Stimulated activated CD8-positive, alpha-beta memory T cell treated with anti-CD3 and anti-CD28 coated beads, Interleukin-7, amount 100 ng/mL, for 24 hours (primary cell): ENCODE results near the gene CFAP92.
"Not testable (repeated sequence)": the region's sequence is repeated elsewhere in the genome, so short reads cannot be mapped to it uniquely, and the experiment has no call there.

ENCODE experiments used
- DNase-seq: peaks from one replicate; pipeline ENCODE4 v3.0.0-alpha.2; 2020; ENCODE audit warnings: low read depth

The CFAP92 gene

DNA sequence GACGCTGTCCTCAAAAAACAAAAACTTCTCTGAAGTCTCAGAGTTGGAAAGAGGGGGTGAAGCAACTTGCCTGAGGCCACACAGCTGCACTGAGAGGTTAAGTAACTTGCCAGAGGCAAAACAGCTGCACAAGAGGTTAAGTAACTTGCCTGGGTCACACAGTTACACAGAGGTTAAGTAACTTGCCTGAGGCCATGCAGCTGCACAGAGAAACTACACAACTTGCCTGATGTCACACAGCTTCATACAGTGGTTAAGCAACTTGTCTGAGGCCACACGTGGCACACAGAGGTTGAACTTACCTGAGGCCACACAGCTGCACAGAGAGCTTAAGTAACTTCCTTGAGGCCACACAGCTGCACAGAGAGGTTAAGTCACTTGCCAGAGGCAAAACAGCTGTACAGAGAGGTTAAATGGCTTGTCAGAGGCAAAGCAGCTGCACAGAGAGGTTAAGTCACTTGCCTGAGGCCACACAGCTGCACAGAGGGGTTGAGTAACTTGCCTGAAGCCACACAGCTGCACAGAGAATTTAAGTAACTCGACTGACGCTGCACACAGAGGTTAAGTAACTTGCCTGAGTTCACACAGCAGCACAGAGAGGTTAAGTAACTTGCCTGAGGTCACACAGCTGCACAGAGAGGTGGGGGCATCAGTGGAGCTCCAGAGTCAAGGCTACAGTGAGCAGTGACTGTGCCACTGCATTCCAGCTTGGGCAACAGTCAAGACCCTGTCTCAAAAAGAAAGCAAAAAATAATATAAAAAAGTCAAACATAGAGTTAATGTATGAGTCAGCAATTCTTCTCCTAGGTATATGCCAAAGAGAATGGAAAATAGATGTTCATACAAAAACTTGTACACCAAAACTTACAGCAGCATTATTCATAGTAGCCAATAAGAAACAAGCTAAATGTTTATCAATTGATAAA is 126.4 kb downstream of the CFAP92 start:
- no peak for DNase-seq

DNA sequence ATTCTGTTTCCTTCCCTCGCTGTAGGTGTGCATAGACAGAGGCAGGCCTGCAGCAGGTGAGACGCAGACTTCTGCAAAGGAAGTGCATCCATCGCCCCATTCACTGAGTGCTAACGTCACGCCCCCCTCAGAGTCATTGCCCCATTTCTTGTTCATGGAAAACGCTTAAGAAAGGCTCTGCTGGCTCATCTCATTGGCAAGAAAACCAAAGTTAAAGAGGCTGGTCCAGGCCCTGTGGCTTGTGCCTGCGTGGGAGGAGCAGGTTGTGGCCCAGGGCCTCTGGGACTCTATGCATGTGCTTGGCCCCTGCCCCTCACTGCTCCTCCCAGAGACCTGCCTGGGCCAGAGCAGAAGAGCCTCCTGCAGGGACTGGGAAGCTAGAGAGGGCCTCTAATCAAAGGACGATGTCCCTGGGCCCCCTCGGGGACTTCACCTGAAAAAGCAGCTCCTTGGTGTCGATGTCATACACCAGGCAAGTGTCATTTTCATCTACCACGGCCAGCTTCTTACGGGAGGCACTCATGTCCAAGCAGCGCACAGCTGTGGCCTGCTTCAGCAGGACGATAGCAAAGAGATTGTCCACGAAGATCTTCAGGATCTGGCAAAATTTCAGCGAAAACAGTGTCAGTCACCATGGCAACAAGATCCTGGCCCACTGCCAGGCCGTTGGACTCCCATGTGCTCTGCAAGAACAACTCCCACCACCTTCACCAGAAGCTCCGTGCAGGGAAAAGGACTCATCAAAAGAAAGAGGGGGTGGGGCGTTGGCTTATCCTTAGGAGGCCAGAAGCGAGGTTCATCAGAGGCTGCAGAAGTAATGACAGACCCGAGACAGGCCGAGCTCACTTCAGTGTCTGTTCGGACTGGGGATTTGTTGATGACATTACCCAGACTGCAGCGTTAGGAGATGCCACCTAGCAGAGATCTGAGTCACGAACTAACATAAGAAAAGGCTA is 128.7 kb downstream of the CFAP92 start:
- not testable (repeated sequence) for DNase-seq

DNA sequence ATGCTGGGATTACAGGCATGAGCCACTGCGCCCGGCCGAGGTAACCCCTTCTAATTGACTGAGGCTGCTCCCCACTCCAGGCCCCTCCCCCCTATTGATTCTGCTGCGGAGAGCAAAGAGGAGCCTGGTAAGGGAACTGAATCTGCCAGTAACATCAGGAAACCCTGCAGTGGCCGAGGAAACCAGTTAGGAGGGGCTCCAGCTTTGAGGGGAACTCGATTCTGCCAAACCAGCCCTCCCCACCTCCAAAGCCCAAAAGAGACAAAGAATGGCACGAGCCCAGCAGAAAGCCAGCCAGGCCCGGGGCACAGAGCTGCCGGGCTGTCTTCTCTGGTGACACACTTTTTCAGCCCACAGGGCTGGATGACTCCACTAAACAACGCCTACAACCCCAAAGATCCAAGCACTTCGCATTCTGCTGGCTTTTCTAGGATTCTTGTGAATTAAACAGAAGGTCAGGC is 129.5 kb downstream of the CFAP92 start:
- no peak for DNase-seq

DNA sequence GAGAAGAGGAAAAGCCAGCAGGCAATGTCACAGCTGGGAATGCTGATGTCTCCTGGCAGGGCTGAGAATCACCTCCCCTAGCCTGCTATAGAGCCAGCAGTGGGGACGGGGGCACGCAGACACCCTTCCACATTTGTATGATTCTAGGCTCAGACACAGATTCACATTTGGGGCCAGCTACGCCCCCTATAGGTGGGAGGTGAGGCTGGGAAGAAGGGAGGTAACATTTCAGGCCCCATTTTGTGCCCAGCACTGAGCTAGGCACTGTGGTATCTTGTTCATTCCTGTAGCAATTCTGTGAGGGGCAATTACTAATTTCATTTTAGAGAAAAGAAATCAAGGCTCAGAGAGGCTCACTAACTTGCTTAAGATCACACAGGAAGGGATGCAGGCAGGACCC is 130.3 kb downstream of the CFAP92 start:
- no peak for DNase-seq

DNA sequence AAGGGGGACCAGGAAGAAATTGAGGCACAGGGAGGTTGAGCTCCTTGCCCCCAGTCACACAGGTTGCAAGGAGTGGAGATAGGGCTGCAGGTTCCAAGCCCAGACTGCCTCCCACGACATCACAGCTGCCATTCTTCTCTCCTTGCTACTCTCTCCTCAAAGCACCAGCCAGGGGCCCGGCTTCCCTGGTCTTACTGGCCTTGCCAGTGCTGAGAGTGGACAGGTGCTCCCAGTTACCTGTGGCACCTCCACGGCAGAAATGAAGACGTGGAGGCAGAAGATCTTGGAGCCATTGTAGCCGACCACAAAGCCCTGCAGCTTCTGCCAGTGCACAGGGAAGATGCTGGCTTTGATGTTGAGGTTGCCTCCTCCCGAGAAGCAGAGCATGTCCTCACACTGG is 132.4 kb downstream of the CFAP92 start:
- DNase-seq: no peak
